Stromal cell of bone marrow (primary cell): Measurements from ENCODE around the gene ETDA.
"Not testable (repeated sequence)": the region's sequence is repeated elsewhere in the genome, so short reads cannot be mapped to it uniquely, and the experiment has no call there.

Experiments
- DNase-seq: peaks from one replicate; pipeline ENCODE4 v3.0.0-alpha.2; 2012; ENCODE audit warnings: low read depth

Gene ETDA

DNA sequence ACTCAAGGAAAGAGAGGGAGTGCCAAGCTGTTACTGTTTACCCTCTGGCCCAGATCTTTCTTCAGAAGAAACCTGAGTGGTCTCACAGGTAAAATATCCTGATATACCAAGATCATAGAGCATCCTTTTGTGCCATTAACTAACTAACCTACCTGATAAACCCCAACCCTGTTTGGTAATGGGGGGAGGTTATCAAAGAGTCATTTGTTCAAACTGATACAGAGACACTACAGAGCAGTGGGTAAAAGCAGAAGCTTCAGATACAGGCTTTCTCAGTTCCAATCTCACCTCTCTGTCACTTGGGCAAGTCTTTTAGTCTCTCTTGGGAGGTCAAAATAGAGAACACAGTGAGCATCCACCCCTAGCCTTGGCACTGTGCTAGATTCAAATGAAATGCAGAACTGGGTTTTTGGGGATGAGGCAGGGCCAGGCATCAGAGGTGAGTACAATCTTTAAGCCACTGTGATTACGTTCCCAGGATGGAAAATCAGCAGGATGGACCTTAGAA lies at the start of gene ETDA:
Gene ETDA, plus strand, starts transcription at position 51 of the 508 bp plus-strand sequence. CDS start 1,216 bp downstream, outside the sequence.
- DNase-seq = not testable (repeated sequence)

GRCh38 chrX:135206427-135206826 lies 45.4 kb upstream of the ETDA start:
- DNase-seq = not testable (repeated sequence)

DNA sequence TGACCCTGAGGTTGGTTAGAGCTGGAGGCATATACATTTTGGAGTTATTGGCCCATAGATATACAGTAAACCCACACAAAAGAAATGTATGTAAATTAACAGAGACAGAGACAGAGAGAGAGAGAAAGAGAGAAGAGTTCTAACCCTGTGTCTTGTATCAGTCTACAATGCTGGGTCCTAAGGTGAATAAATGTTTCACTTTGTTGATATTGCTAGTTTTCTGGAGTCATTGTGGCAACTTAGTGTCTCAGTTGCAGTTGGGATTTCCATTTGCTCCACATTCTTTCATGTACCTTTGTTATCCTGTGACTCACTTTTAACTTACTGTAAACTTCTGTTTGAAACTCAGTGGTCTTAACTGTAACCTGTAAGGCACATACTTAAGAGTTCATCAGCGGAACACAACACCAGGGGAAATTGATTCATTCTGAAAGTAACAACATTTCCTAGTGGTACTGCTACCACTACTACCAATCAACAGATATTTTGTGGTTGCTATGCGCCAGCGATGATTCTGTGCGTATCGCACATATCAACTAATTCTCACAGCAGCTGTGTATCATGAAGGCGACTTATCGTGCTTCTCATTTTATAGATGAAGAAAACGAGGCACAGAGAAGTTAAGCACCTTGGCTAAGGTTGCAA lies 38.5 kb upstream of the ETDA start:
- no peak for DNase-seq

GRCh38 chrX:135245989-135246388 lies 5.9 kb upstream of the ETDA start:
- DNase-seq = not testable (repeated sequence)

DNA sequence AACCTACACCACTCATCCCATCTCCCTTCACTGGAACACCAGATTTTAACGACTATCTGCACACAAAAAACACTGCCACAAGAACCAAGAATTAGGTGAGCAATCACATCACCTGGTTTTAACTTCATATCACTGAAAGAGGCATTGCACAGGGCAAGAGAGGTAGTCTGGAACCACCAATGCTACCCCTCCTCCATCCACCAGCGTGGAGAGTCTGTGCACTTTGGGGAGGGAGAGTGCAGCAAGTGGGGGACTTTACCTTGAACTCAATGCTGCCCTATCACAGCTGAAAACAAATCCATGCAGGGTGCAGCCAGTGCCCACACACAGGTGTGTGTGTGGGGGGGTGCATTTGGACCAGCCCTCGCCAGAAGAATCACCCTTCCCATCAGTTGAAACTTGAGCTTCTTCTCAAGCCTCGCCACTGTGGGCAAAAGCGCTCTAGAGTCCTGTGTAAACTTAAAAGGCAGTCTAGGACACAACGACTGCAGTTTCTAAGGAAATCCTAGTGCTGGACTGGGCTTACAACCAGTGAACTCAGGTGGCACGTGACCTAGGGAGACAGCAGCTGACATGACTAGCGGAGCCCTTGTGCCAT lies 4.3 kb downstream of the ETDA start:
- DNase-seq = not testable (repeated sequence)

GRCh38 chrX:135256923-135257322 lies 5.1 kb downstream of the ETDA start:
- no peak for DNase-seq

- DNase-seq = no peak
Measured at GRCh38 chrX:135257469-135257868, 5.6 kb downstream of the ETDA start.

- DNase-seq = not testable (repeated sequence)
Measured at GRCh38 chrX:135260976-135261375, 9.1 kb downstream of the ETDA start.

DNA sequence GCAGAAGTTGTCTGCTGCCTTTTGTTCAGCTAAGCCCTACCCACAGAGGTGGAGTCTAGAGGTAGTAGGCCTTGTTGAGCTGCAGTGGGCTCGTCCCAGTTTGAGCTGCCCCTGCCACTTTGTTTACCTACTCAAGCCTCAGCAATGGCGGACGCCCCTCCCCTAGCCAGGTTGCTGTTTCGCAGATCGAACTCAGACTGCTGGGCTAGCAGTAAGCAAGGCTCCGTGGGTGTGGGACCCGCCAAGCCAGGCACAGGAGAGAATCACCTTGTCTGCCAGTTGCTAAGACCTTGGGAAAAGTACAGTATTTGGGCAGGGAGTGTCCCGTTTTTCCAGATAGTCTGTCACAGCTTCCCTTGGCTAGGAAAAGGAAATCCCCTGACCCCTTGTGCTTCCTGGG lies 11.5 kb downstream of the ETDA start:
- not testable (repeated sequence) for DNase-seq

GRCh38 chrX:135264206-135264605 lies 12.3 kb downstream of the ETDA start:
- DNase-seq = no peak

DNA sequence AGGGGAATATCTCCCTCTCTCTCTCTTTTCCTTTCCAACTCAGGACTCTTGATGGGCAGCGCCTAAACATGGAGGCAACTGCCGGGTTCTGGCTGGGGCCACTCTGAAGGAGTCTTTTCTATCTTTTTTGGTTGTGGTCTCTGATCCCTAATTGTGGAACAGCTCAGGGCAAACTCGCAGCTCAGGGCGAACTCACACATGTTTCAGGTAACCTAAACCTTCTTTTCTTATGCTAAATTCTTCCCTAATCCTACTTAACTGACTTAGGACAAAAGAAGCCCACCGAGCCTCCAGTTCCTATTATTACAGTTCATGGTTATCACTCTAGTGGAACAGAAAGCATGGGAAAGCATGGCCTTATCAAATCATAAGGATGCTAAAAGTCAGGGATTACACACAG lies 21.3 kb downstream of the ETDA start:
- DNase-seq = no peak

GRCh38 chrX:135275973-135276372 lies 24.1 kb downstream of the ETDA start:
- no peak for DNase-seq

GRCh38 chrX:135287266-135287823 lies 35.5 kb downstream of the ETDA start:
- no peak for DNase-seq

- DNase-seq = peak; percentile 4
Measured at GRCh38 chrX:135295238-135295943, 43.5 kb downstream of the ETDA start.

- no peak for DNase-seq
Measured at GRCh38 chrX:135295944-135296305, 44.1 kb downstream of the ETDA start.

GRCh38 chrX:135302269-135302873 lies 50.5 kb downstream of the ETDA start:
- no peak for DNase-seq
